Measurements from ENCODE around the gene DOP1A.

The DOP1A gene

DNA sequence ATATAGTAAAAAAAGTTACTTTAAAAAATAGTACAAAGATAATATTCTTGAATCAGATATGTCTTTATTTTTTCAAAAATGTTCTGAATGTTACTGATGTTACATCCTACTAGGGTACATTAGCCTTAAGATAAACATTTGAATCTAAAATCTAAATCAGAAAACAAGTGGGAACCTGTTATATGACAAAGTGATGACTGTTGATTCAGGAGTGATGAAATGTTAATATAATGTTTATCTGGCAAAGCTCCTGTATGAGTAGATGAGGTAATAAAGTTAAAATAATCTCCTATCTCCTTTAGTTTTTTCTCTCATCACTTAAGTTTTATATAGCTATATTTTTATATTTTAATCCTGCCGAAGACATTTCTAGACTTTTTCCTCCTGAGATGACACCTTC, 4.2 kb downstream of the DOP1A start:
- no peak for DNase-seq (ENCODE audit: low read depth in 2 of 2)

DNA sequence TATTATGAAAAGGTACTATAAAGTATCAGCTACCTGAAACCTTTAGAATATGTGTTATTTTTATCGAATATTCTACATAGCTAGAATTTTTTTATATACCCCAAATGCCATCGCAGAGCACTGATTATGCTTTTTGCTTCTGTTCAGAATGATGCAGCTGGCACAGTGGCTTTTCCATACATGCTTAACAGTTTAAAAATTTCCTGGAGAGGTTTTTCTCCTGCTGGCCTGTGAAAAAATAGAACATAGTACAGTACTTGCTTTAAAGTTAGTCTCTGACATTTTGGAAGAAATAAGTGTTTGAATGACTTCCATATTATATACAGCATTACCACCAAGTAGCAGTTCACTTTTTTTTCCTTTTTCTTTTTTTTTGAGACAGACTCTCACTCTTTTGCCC, 5.3 kb downstream of the DOP1A start:
- DNase-seq (ENCODE audit: low read depth in 2 of 2): no peak

DNA sequence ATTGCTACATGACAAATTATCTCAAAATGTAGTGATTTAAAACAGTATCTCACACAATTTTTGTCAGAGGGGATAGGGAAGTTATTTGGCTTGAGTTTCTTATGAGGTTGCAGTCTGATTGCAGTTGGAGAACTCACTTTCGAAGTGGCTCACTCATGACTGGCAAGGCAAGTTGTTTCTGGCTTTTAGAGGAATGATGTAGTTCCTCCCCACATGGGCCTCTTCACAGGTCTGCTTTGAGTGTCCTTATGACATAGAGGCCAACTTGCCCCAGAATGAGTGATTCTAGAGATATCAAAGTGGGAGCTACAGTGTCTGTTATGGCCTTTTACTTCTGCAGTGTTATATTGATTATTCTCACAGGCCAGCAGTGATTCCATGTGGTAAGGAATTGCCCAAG, 6.1 kb downstream of the DOP1A start:
- no peak for DNase-seq (ENCODE audit: low read depth in 2 of 2)

DNA sequence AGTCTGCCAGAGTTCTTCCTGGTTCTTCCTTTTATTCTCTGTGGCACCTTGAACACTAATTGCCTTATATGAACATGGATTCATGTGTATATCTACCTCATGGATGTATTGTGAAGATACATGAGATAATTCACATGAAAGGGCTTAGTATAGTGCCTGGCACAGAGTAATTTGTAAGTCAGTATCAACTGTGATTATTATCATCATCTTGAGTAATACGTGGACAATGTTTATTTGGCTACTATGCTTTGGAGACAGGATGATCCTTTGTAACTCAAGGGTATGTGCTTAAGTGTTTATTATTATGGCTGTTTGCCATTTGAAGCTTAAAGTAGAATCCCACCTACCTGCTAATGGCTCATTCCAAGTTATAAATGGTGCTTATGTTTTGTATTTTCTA, 16.0 kb downstream of the DOP1A start:
- DNase-seq (ENCODE audit: low read depth in 2 of 2): no peak

DNA sequence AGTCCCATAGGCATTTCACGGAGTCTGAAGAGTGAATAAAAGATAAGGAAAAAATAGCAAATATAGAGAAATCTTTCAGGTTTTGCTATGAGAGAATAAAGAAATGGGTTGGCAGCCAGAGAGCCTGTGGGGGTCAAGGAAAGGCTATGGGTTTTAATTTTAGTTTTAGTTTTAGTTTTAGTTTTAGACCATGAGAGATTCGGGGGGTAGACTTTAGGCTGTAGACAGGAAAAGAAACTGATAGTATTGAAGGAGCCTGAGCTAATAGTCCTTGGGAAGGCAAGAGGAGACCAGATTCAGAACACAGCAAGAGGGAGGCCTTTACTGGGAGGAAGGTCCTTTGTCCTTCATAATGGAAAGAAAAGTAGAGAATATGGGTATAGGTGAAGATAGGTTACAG, 19.3 kb downstream of the DOP1A start:
- DNase-seq (ENCODE audit: low read depth in 2 of 2): no peak

DNA sequence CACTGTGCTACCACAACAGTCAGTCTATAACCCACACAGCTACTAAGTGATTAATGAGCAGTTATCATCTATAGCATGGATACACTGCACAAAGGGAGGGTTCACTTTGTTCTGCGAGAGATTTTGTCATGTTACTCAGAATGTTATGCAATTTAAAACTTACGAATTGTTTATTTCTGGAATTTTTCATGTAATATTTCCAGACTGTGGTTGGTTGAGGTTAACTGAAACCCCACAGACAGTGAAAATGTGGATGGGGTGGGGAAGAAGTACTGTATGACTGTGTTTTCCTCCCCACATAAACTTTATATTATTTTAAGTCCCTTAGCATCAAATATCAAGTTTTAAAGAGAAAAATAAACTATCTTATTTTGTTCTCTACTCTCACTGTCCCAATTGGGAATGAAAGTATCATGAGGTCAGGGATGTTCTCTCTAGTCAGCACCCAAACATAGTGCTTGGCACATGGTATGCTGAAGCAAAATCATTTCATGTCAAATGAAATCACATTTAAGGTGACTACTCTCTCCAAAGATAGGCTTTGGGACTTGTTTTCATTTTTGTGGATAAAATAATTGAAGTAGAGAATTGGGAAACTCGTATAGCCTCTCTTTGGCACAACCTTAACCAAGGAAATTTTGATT, 25.4 kb downstream of the DOP1A start:
- no peak for DNase-seq (ENCODE audit: low read depth in 2 of 2)

DNA sequence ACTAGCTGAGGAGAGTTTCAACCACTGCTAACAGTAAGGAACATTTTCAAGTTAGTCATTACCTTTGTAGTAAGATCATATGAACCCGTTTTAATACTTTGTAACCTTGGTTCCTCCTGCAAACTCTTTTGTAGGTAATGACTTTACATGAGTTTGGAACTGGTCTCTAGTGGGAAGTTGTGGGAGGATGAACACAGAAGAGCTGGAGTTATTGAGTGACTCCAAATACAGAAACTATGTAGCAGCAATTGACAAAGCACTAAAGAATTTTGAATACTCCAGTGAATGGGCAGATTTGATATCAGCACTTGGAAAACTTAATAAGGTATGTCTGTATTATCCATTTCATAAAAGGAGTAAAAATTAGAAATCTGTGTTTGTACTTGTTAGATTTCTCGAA, 29.3 kb downstream of the DOP1A start:
- DNase-seq (ENCODE audit: low read depth in 2 of 2): no peak

DNA sequence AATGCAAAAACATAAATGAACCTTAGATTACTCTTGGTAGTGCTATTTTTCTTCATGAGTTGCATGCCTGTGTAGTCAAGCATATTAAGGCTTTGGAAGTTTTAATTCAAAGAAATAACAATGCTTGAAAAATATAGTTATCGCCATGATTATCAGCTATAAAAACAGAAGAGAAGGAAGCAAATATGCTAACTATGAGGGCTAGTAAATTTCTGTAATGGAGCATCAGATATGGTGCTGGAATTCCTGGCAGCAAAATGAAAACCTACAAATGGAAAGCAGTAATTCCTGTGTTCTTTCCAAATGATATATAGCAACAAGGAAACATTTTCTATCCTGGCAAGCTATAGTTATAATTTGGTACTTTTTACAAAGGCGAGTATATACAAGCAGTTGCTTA, 29.7 kb downstream of the DOP1A start:
- DNase-seq (ENCODE audit: low read depth in 2 of 2): no peak

DNA sequence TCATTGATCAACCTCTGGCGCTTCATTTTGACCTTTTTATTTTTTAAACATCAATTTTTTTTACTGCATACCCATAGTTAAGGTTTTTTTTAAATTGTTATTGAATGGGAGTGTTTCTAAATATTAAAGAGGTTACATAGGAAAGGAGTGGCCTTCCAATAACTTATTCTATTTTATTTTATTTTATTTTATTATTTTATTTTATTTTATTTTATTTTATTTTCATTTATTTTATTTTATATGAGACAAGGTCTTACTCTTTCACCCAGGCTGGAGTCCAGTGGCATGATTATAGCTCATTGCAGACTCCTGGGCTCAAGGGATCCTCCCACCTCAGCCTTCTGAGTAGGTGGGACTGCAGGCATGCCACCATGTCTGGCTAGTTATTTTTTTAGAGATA, 30.2 kb downstream of the DOP1A start:
- no peak for DNase-seq (ENCODE audit: low read depth in 2 of 2)

DNA sequence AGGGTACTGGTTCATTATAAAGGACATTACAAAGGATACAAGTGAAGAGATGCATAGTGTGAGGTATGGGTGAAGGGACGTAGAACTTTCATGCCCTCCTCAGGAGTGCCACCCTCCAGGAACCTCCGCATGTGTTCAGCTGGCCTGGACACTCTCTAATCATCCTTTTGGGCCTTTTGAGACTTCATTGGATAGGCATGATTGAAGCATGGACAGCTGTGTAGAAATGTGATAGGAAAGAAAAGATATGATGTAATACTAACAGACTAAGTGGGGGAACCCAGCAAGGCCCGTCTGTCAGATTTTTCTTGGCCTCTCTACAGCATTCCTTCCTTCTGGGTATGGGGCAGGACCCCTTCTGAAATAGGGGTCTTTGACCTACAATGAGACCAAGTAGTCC, 31.1 kb downstream of the DOP1A start:
- no peak for DNase-seq (ENCODE audit: low read depth in 2 of 2)

DNA sequence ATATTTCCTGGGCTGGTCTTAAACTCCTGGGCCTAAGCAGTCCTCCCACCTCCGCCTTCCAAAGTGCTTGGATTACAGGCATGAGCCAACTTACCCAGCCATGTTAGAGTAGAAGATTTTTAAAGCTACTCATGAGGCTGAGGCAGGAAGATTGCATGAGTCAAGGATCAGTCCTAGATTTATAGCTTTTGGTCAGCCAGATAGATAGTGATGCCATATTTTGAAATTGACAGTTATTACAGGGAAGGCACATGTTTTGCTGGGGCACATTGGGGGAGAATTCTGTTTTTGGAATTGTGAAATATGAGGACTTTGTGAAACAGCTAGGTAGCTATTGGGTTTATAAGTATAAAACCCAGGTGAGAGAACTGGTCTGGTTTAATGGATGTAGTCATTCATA, 40.9 kb downstream of the DOP1A start:
- DNase-seq (ENCODE audit: low read depth in 2 of 2): no peak

DNA sequence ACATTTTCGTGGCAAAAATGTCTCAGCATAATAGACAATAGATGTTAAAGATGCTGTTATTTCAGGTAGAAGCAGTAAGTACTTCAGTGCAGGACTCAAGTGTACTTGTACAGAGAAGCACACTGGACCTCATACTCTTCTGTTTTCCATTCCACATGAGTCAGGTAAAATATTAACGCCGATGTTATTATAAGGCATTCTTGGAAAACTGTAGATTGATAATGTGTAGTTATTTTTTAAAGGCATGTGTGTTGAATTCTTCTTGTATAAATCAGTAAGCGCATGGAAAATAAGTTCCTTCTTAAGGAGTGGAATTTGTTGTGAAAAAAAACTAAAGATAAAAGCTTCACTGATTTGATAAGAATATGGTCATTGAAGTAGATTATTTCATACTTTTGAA, 45.8 kb downstream of the DOP1A start:
- DNase-seq (ENCODE audit: low read depth in 2 of 2): no peak

DNA sequence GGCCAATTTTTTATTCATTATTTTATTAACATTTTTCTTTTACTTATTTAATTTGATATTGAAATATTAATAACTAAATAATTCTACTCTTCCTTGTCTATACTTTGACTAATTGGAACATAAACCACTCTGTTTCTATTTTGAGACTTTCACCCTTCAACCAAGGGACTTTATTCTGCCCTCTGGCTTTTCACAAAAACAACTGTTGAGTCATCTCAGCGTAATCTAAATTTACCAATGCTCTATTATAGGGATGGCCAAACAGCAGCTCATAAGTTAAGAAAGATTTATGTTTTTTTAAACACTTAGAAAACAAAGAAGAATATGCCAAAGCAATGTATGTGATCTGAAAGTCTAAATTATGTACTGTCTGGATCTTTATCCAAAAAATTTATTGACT, 46.7 kb downstream of the DOP1A start:
- no peak for DNase-seq (ENCODE audit: low read depth in 2 of 2)

DNA sequence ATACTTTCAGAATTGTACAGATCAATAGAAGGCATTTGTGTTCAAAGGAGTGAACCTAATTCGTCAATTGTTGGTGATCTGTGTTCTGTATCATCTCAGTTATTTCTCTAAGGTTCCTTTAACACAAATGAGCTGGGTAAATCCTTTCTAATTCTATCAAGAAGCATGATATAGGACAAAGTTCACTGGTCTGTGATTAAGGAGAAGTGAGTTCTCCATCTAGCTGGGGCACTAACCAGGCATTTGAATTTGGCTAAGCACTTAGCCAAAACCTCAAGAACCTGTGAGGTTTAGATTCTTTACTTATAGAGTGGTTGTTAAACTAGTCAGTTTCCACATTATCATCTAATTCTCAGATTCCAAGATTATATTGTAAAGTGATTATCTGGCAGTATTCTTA, 50.3 kb downstream of the DOP1A start:
- DNase-seq (ENCODE audit: low read depth in 2 of 2): no peak

DNA sequence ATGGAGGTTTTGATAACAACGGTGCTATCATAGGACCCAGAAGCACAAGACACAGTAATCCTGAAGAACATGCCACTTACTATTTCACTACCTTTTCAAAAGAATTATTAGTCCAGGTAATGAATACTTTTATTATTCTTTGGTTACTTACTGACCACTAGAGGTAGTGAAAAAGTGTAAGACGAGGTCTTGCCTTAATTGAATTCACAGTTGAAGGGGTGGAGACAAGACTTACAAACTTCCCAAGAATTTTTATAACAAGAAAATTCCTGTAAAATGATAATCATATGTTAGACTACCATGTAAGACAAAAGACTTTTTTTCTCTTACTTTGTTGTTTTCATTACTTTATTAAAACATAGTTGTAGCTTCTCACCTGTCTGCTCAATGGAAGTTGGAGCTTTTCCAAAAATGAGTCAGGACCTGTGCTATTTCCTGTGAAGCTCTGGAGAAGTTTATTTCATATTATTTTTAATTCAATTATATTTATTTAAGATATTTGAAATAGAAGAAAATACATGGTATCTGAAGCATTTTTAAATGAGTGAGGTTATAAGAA, 52.4 kb downstream of the DOP1A start:
- no peak for DNase-seq (ENCODE audit: low read depth in 2 of 2)

DNA sequence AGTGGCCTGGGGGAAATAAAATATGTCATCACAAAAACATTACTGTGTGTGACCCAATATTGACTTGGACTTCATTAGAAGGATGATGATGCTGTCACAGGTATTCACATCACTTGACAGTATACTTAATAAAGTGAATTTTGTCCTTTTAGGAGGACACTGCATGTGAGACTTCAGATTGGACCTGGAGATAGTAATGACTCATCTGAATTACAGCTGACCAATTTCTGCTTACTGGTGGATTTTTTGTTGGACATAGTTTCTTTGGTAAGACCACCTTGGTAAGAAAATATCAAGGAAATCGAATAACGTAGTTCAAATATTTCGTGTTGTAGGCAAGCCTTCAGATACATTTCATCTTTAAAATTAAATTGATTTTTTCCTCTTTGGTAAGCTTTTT, 57.1 kb downstream of the DOP1A start:
- no peak for DNase-seq (ENCODE audit: low read depth in 2 of 2)

DNA sequence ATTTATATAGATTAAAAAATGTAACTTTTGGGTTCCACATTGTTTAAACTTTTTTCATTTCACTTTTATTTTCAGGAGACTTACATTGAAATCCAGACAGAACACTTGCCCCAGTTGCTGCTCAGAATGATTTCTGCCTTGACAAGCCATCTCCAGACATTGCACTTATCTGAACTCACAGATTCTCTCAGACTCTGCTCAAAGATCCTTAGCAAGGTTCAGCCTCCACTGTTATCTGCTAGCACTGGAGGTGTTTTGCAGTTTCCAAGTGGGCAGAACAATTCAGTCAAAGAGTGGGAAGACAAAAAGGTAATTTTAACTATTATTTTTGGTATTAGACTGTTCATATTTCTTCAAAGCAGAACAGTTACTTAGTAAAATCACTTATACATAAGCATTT, 58.0 kb downstream of the DOP1A start:
- no peak for DNase-seq (ENCODE audit: low read depth in 2 of 2)

DNA sequence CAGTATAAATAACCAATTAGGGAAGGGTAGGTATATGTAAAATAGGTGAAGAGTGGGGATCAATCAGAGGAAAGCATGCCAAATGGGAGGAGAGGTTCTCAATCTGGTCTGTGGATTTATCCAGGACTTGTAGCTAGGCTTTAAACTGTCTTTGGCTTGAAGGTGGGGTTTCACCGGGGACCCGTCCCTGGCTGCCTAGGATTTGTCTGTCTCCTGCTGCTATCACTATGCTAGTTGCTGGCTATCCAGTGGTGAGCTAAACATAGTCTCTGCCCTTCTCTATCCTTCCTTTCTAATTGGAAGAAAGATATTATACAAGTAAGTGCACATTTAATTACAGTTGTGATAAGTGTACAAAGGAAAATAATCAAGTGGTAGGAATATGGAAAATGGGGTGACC, 58.8 kb downstream of the DOP1A start:
- no peak for DNase-seq (ENCODE audit: low read depth in 2 of 2)

DNA sequence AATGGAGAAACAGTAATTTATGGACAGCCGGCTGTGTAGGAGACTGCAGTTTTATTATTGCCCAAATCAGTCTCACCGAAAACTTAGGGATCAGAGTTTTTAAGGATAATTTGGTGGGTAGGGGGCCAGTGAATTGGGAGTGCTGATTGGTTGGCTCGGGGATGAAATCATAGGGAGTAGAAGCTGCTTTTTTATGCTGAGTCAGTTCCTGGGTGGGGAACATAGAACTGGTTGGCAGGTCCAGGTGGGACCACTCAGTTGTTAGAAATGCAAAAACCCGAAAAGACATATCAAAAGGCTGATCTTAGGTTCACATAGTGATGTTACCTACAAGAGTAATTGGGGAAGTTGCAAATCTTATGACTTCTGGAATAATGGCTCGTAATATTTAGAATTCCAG, 59.3 kb downstream of the DOP1A start:
- no peak for DNase-seq (ENCODE audit: low read depth in 2 of 2)

DNA sequence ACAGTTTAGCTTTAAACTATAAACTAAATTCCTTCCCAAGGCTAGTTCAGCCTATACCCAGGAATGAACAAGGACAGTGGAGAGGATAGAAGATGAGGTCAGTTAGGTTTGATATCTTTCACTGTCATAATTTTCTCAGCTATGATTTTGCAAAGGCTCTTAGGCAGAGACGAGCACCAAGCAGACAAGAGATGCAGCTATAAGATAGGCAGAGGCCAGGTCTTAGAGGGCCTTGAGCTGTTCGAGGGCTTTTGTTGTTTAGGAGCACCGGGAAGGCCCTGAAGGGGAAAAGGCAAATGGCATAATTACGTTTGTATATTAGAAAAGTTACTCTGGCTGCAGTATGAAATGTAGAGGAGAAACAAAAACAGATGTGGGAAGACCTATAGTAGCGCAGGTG, 59.8 kb downstream of the DOP1A start:
- no peak for DNase-seq (ENCODE audit: low read depth in 2 of 2)

DNA sequence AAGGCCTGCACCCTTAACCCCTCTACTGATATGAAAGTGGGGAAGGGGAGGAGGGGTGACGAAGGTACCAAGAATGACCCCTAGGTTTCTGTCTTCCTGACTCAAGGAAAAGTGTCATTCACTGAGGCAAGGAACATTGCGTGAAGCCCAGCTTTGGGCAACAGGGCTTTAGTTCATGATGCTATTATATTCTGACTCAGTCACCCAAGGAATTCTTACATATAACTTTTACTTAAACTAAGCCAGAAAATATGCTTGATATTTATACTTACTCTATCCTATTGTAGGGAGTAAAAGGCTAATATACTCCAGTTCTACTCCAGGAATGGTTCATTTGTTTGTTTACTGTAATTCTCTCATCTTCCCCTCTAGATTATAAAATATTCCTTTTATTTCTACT, 60.5 kb downstream of the DOP1A start:
- no peak for DNase-seq (ENCODE audit: low read depth in 2 of 2)

DNA sequence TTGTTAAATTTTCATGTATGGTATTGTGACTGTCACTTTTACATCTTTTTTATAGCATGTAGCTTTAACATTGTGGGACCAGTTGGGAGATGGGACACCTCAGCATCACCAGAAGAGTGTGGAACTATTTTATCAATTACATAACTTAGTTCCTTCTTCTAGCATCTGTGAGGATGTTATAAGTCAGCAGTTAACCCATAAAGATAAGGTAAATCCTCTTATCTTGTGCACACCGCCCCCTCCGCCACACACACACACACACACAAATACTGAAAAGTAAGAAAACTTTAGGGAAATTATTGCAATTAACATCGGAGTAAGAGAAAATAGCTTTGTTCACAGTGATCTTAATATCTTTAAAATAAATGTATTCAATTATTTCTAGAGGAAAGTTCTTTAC, 64.7 kb downstream of the DOP1A start:
- DNase-seq (ENCODE audit: low read depth in 2 of 2): no peak

DNA sequence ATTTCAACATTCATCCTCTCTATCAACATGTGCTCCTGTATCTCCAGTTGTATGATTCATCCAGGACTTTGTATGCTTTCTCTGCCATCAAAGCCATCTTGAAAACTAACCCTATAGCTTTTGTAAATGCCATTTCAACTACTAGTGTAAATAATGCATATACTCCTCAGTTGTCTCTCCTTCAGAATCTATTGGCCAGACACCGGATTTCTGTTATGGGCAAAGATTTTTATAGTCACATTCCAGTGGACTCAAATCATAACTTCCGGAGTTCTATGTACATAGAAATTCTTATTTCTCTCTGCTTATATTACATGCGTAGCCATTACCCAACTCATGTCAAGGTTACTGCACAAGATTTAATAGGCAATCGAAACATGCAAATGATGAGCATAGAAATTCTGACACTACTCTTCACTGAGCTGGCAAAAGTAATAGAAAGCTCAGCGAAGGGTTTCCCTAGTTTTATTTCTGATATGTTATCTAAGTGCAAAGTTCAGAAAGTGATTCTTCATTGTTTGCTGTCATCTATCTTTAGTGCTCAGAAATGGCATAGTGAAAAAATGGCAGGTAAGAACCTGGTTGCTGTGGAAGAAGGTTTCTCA, 70.7 kb downstream of the DOP1A start:
- DNase-seq (ENCODE audit: low read depth in 2 of 2): no peak

DNA sequence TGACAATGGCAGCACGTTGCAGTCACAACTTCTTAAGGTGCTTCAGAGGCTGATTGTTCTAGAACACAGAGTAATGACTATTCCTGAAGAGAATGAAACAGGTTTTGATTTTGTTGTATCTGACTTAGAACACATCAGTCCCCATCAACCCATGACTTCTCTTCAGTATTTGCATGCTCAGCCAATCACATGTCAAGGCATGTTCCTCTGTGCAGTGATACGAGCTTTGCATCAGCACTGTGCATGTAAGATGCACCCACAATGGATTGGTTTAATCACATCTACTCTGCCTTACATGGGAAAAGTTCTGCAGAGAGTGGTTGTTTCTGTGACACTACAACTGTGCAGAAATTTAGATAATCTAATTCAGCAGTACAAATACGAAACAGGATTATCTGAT, 71.3 kb downstream of the DOP1A start:
- DNase-seq (ENCODE audit: low read depth in 2 of 2): no peak

Data from stimulated activated CD8-positive, alpha-beta memory T cell treated with anti-CD3 and anti-CD28 coated beads, Interleukin-15, amount 100 ng/mL, for 48 hours (primary cell).